Astrocyte (in vitro differentiated cells and primary cell): ENCODE measurements around the gene BTLA.

Experiments
- EZH2 ChIP-seq: IDR thresholded peaks from 2 replicates; pipeline ENCODE4 v1.6.1; 2012; ENCODE audit warnings: mild to moderate bottlenecking, low read length, inconsistent platforms; ENCODE audit not compliant: insufficient read depth
- TF ChIP-seq, protein P1 (sequence below): IDR thresholded peaks from 2 replicates; pipeline ENCODE4 v1.5.1; 2011; ENCODE audit warnings: low read depth, mild to moderate bottlenecking, inconsistent platforms, low read length, moderate library complexity; ENCODE audit not compliant: insufficient read depth

DNA sequence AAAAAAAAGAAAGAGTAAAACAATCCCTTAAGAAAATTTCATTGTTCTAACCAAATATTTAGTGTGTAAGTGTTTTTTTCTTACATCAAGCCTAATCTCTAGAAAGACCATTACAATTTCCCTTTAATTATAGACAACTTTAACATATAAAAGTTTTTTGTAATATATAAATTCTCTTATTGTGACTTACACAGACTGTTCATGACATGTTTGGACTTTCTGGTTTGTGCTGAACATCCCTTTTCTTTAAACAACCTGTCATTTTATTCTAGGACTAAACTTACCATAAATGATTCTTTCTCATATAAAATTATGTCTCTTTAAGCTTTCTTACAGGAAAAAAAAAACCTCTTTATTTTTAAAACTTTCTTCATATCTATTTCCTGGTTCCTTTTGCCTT, 13.0 kb upstream of the BTLA start:
- TF ChIP-seq, protein P1, sequence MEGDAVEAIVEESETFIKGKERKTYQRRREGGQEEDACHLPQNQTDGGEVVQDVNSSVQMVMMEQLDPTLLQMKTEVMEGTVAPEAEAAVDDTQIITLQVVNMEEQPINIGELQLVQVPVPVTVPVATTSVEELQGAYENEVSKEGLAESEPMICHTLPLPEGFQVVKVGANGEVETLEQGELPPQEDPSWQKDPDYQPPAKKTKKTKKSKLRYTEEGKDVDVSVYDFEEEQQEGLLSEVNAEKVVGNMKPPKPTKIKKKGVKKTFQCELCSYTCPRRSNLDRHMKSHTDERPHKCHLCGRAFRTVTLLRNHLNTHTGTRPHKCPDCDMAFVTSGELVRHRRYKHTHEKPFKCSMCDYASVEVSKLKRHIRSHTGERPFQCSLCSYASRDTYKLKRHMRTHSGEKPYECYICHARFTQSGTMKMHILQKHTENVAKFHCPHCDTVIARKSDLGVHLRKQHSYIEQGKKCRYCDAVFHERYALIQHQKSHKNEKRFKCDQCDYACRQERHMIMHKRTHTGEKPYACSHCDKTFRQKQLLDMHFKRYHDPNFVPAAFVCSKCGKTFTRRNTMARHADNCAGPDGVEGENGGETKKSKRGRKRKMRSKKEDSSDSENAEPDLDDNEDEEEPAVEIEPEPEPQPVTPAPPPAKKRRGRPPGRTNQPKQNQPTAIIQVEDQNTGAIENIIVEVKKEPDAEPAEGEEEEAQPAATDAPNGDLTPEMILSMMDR, result no peak
- TF ChIP-seq EZH2, result no peak
